HG02938 (cell line): ENCODE data around the gene WDR62.
"Not testable (repeated sequence)": the region's sequence is repeated elsewhere in the genome, so short reads cannot be mapped to it uniquely, and the experiment has no call there.

Experiments
- ATAC-seq: cut with Tn5 transposase; IDR thresholded peaks from one replicate; pipeline ENCODE4 v1.9.1; 2021; ENCODE audit warnings: mild to moderate bottlenecking, moderate library complexity; ENCODE audit not compliant: unreplicated experiment

The WDR62 gene

GRCh38 chr19:36032251-36033104, 22.2 kb upstream of the WDR62 start, which contains the start of gene CLIP3:
TSS of gene CLIP3 (minus strand) at chr19:36032873. CDS start at chr19:36032357, 516 bp downstream.
- no peak for ATAC-seq

- ATAC-seq = no peak
Measured at GRCh38 chr19:36040495-36040894, 14.2 kb upstream of the WDR62 start.

- not testable (repeated sequence) for ATAC-seq
Measured at GRCh38 chr19:36041092-36041491, 13.6 kb upstream of the WDR62 start.

- ATAC-seq = no peak
Measured at GRCh38 chr19:36041831-36042230, 12.9 kb upstream of the WDR62 start.

GRCh38 chr19:36043952-36044351, 10.7 kb upstream of the WDR62 start:
- ATAC-seq = no peak

GRCh38 chr19:36046443-36047050, 8.2 kb upstream of the WDR62 start:
- no peak for ATAC-seq

GRCh38 chr19:36047835-36048234, 6.9 kb upstream of the WDR62 start:
- ATAC-seq = no peak

- ATAC-seq = no peak
Measured at GRCh38 chr19:36049080-36049698, 5.5 kb upstream of the WDR62 start.

GRCh38 chr19:36051236-36051635, 3.5 kb upstream of the WDR62 start:
- no peak for ATAC-seq

- no peak for ATAC-seq
Measured at GRCh38 chr19:36051637-36052036, 3.1 kb upstream of the WDR62 start.

- peak; percentile 78 for ATAC-seq
Measured at GRCh38 chr19:36054119-36054732, 471 bp upstream of the WDR62 start, which contains the start of gene THAP8. TSS of gene THAP8 (minus strand) at chr19:36054285. CDS start at chr19:36054217, 68 bp downstream.

- ATAC-seq = no peak
Measured at GRCh38 chr19:36058481-36059179, 3.9 kb downstream of the WDR62 start.

GRCh38 chr19:36059180-36059910, 4.6 kb downstream of the WDR62 start:
- ATAC-seq = no peak

GRCh38 chr19:36060430-36060829, 5.7 kb downstream of the WDR62 start:
- ATAC-seq = no peak

GRCh38 chr19:36061367-36061766, 6.7 kb downstream of the WDR62 start:
- no peak for ATAC-seq

GRCh38 chr19:36064826-36065225, 10.1 kb downstream of the WDR62 start:
- no peak for ATAC-seq

GRCh38 chr19:36067681-36068080, 13.0 kb downstream of the WDR62 start:
- ATAC-seq = no peak

- ATAC-seq = not testable (repeated sequence)
Measured at GRCh38 chr19:36068810-36069499, 14.3 kb downstream of the WDR62 start.

- no peak for ATAC-seq
Measured at GRCh38 chr19:36072081-36072480, 17.4 kb downstream of the WDR62 start.
